Activated CD8-positive, alpha-beta memory T cell treated with anti-CD3 and anti-CD28 coated beads for 48 hours (primary cell): ENCODE data around the gene OR2B2.

Experiments used
- DNase-seq, 3 experiments: peaks; one replicate each; pipeline ENCODE4 v3.0.0-alpha.2; 2020; ENCODE audit warnings: low read depth in 2 of 3, low spot score in 2 of 3

OR2B2 gene

DNA sequence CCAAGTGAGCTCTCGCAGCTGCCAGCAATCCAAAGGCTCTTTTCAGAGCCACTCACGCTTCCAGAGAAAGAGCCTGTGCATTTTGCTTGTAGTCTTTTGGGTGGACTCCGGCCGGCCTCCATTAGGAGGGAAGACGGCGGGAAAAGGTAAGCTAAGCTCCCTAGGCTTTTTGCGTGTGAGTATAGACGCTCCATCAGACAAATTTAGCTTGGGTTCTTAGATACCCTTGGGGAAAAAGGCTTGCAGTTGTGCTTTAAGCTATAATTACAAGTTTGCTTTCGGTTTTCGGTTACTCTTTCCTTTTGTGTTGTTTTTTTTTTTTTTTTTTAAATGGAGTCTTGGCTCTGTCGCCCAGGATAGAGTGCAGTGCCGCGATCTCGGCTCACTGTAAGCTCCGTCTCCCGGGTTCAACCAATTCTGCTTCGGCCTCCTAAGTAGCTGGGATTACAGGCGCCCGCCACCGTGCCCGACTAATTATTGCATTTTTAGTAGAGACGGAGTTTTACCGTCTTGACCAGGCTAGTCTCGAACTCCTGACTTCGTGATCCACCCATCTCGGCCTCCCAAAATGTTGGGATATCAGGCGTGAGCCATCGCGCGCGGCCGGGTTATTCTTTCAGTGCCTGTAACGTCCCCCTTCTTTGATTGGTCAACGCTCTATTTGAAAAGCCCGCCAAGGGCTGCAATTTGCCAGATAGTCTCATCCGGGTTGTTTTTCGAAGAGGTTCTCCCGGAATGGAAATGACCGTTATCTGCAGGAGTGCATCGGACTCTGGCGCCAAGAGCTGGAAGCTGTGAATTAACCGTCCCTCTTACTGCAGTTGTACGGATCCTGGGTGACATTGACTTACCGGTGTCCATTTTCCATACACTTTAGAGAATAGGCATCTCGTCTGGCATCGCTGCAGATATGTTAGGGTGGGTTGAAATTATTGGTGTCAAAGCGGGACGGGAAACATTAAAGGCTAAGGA is 18.1 kb downstream of the OR2B2 start:
- DNase-seq, result peak; percentile 37 to 63 (median 58)

DNA sequence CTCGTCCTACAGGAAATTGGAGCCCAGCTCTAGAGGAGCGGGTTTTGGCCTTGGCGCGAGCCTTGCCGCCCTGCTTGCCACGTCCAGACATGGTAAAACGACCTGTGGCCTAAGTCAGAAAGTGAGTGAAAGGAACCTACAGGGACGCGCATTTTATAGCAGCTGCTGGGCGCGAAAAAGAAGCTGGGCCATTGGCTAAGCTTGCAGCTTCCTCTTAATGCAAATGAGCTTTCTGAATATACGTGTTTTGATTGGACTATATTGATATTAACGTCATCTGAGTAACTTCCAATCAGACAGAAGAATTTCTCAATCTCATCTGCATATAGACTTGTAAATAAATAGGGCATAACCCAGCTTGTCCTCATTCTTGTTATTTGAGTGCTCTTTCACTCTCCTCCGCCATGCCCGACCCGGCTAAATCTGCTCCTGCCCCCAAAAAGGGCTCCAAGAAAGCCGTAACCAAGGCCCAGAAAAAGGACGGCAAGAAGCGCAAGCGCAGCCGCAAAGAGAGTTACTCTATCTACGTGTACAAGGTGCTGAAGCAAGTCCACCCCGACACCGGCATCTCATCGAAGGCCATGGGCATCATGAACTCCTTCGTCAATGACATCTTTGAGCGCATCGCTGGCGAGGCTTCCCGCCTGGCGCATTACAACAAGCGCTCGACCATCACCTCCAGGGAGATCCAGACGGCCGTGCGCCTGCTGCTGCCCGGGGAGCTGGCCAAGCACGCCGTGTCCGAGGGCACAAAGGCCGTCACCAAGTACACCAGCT is 18.9 kb downstream of the OR2B2 start:
- DNase-seq, result peak; percentile 76 to 93 (median 77)

DNA sequence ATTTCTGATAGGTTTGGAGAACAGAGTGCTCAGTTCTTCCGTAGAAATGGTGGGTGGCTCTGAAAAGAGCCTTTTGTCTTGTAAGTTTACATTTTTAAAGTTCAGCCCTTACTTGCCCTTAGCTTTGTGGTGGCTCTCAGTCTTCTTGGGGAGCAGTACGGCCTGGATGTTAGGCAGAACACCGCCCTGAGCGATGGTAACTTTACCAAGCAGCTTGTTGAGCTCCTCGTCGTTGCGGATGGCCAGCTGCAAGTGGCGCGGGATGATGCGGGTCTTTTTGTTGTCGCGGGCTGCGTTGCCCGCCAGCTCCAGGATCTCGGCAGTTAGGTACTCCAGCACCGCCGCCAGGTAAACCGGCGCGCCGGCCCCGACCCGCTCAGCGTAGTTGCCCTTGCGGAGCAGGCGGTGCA is 19.5 kb downstream of the OR2B2 start:
- no peak for DNase-seq

DNA sequence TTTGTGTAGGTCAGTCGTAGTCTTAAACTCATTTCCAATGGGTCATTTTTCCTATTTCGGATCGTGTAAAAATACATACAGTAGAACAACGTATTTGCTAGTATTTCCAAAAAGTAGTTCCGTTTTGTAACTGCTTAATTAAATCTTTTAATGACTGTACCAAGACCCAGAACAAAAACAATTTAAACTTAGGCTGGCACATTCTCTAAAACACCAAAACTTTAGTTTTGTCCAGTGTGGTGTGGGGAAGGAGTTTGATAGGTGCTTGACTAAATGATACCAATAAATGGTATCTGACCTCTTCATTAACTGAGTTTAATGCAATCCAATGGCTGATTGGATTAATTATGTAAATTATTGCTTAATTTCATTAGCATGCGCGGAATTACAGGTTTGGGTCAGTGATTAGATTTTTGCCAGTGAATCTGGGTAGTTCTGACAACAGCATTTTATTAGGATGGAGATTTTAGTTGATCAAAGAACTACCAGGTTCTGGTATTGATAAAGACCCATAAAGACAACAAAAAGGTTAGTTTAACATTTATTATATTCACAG is 20.8 kb downstream of the OR2B2 start:
- no peak for DNase-seq

- peak; percentile 63 to 65 (median 65) for DNase-seq
Observed at GRCh38 chr6:27890445-27891319, 21.5 kb downstream of the OR2B2 start.

- DNase-seq, result no peak
Observed at GRCh38 chr6:27889628-27890444, 22.4 kb downstream of the OR2B2 start.

- DNase-seq, result no peak
Observed at GRCh38 chr6:27889275-27889627, 22.9 kb downstream of the OR2B2 start.

DNA sequence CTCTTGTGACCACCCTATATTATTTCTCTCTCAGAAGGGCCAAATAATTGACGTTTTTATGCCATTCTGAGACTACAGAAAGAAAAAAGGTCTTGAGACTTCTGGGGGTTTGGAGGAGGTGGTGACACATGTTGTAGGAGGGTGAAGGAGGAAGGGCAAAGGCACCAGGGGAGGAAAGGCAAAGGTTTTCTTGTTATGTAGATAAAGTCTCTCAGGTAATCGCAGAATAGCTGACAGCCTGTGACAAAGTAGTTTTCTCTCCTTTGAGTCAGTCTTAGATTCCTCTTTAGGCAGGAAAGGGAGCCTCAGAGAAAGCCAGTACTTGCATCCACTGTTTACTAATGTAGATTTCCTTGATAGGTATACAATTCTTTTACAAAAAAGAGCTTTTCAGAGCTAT is 23.6 kb downstream of the OR2B2 start:
- no peak for DNase-seq

DNA sequence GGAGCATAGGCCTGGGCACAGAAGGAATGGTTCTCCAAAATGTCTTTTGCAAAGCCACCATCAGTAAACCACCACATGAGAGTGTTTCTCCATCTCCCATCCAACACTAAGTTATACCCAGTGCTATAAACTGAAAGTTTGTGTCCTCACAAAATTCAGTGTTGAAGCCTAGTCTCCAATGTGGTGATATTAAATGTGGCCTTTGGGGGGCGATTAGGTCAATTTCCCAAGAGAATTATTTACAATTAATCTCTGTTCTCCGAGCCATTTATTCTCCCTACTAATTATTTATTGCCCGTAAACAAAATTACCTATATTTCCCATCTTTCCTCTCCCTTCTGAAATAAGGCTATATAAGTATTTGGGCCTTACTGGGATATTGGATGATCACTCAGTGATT is 26.1 kb downstream of the OR2B2 start:
- DNase-seq, result no peak

- DNase-seq, result no peak
Observed at GRCh38 chr6:27883136-27883535, 29.1 kb downstream of the OR2B2 start.

- DNase-seq, result no peak
Observed at GRCh38 chr6:27882624-27883023, 29.6 kb downstream of the OR2B2 start.

DNA sequence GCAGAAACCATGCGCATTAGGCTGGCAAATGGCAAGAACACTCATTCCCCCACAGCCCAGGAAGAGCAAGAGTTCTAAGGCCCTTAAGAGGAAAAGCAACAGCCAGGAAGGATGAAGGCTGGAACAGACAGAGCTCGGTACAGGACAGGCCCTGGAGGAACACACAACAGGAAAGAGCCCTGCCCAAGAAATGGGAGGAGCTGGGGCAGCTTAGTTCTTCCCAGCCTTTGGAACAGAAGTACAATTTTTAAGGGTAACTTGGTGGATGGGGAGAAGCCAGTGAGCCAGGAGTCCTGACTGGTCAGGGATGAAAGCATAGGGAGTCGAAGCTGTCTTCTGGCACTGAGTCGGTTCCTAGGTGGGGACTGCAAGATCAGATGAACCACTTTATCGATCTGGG is 32.4 kb downstream of the OR2B2 start:
- DNase-seq, result no peak

GRCh38 chr6:27874016-27874415 is 38.2 kb downstream of the OR2B2 start:
- no peak for DNase-seq

DNA sequence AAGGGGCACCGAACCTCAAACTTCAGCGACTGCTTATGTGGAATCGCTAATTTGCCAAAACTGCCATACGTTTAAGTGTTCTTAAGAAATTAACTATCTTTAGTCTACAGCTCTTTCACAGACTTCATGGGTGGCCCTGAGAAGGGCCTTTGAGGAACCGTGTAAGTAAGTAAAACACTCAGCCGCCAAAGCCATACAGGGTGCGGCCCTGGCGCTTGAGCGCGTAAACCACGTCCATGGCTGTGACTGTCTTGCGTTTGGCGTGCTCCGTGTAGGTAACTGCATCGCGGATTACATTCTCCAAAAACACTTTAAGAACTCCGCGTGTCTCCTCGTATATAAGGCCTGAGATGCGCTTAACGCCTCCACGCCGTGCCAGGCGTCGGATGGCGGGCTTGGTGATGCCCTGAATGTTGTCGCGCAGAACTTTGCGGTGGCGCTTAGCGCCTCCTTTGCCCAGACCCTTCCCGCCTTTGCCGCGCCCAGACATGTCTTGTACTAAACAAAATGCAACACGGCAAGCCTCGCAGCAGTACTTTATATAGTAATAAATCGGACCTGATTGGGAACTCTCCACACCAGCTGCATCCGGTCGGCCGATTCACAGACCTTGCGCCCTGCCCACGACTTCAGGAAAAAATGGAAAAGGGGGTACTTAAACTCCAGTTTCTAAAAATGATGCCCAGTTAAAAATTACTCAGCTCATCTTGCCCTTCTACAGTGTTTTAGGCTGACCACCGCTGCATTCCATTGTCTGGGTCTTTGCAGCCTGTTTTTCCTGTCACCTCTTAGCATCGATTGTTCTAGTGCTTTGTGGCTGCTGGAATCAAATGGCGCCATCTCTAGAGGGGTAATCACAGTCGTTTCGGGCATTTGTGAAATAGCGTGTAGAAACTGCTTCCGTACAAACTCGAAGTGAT is 38.9 kb downstream of the OR2B2 start:
- peak; percentile 60 to 66 (median 64) for DNase-seq

DNA sequence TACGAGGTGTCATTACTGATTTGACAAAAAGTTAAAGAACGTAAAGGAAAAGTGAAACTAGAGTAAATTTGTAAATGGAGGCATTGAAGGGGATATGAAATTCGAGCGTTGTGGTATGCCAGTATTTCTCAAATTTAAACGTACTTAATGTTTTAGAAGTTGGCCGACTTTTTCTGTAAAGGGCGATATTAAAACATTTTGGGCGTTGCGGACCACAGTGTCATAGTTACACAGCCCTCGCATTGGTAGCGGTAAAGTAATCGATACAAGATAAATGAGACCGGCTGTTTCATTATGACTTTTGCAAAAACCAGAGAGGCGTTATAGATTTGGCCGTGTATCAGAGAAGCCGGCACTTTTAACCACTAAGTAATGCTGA is 39.6 kb downstream of the OR2B2 start:
- DNase-seq, result no peak

DNA sequence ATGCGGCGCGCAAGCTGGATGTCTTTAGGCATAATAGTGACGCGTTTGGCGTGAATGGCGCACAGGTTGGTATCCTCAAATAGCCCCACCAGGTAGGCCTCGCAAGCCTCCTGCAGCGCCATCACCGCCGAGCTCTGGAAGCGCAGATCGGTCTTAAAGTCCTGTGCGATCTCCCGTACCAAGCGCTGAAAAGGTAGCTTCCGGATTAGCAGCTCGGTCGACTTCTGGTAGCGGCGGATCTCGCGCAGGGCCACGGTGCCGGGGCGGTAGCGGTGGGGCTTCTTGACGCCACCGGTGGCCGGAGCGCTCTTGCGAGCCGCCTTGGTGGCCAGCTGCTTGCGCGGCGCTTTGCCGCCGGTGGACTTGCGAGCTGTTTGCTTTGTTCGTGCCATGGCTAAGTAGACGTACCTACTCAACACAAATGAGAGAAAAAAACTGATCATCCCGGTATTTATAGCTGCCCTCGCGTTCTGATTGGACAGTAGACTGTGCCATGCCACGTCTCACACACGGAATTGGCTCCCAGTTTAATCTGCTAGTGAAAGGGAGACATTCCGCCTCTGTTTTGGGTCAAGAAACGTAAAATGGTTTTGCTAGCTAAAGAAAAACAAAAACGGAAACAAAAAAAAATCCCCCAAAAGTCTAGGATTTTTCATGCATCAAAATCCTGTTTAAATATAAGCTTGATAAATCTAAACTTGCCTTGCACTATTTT is 40.1 kb downstream of the OR2B2 start:
- peak; percentile 52 to 69 (median 60) for DNase-seq

DNA sequence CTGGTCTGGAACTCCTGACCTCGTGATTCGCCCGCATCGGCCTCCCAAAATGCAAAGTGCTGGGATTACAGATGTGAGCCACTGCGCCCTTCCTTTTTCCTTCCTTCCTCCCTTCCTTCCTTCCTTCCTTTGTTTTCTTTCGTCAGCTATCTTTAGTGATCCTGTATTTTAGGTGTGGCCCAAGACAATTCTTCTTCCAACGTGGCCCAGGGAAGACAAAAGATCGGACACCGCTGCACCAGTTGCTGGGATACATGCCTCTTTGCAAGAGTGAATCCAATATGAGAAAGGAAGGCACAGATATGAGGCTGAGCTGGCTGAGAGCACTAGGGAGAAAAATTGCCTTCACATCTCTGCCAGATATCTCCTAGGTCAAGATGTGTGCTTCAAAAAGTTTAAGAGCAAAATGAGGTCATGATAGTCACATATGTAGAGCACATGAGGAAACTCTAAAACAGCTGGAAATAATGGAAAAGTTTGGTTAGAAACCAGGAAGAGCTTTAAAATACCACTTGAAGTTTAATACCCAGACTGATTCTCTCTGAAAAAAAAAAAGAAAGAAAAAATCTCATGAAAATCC is 41.8 kb downstream of the OR2B2 start:
- DNase-seq, result no peak

- DNase-seq, result no peak
Observed at GRCh38 chr6:27868311-27868710, 43.9 kb downstream of the OR2B2 start.
